Hepatocyte (in vitro differentiated cells): ENCODE data around the gene XYLT1. TPM values are rescaled to one million over a fixed set of nuclear protein-coding genes. Genes with fewer than 3 reads are reported as not detected.

Source experiments
- DNase-seq: peaks from one replicate; pipeline ENCODE4 v3.0.0-alpha.2; 2016; ENCODE audit warnings: low spot score
- H2AFZ ChIP-seq: fragments of 200-600 bp; sonication (generic); 2 replicates; pipeline ENCODE4 v1.6.0; 2016; ENCODE audit warnings: antibody characterized with exemption, mild to moderate bottlenecking
- H3K27ac ChIP-seq: fragments of 200-600 bp; sonication (generic); 2 replicates; pipeline ENCODE4 v1.5.1; 2016; ENCODE audit warnings: mild to moderate bottlenecking
- H3K27me3 ChIP-seq: fragments of 200-600 bp; sonication (generic); 2 replicates; pipeline ENCODE4 v1.6.1; 2016
- H3K36me3 ChIP-seq: fragments of 200-600 bp; sonication (generic); replicated peaks from 2 replicates; pipeline ENCODE4 v1.5.1; 2016; ENCODE audit warnings: low read depth; ENCODE audit not compliant: insufficient read depth
- H3K4me1 ChIP-seq: fragments of 200-600 bp; sonication (generic); 2 replicates; pipeline ENCODE4 v1.5.1; 2016; ENCODE audit warnings: mild to moderate bottlenecking, moderate library complexity; ENCODE audit not compliant: insufficient read depth
- H3K4me2 ChIP-seq: fragments of 200-600 bp; sonication (generic); 2 replicates; pipeline ENCODE4 v1.6.0; 2016
- H3K4me3 ChIP-seq: fragments of 200-600 bp; sonication (generic); 2 replicates; pipeline ENCODE4 v1.5.1; 2016; ENCODE audit warnings: mild to moderate bottlenecking
- H3K79me2 ChIP-seq: fragments of 200-600 bp; sonication (generic); 2 replicates; pipeline ENCODE4 v1.6.0; 2017; ENCODE audit warnings: mild to moderate bottlenecking
- H3K9me2 ChIP-seq: fragments of 200-600 bp; sonication (generic); replicated peaks from 2 replicates; pipeline ENCODE4 v1.6.0; 2017; ENCODE audit warnings: mild to moderate bottlenecking; ENCODE audit not compliant: insufficient read depth
- H3K9me3 ChIP-seq: fragments of 200-600 bp; sonication (generic); 2 replicates; pipeline ENCODE4 v1.5.1; 2016; ENCODE audit warnings: low read depth, mild to moderate bottlenecking
- H4K20me1 ChIP-seq: fragments of 200-600 bp; sonication (generic); 2 replicates; pipeline ENCODE4 v1.6.0; 2016; ENCODE audit warnings: mild to moderate bottlenecking; ENCODE audit not compliant: insufficient read depth, poor library complexity, severe bottlenecking
- EZH2 ChIP-seq: fragments of 200-600 bp; sonication (generic); IDR thresholded peaks from 2 replicates; pipeline ENCODE4 v1.6.1; 2016; ENCODE audit warnings: antibody characterized with exemption, mild to moderate bottlenecking, borderline replicate concordance
- EZH2phosphoT487 ChIP-seq: fragments of 200-600 bp; sonication (generic); IDR thresholded peaks from one replicate; pipeline ENCODE4 v1.6.1; 2018; ENCODE audit warnings: antibody characterized with exemption, mild to moderate bottlenecking, low read depth, moderate library complexity; ENCODE audit not compliant: unreplicated experiment, severe bottlenecking
- WGBS: methylation state at CpG from one replicate; pipeline ENCODE4 v1.1.6; 2016; ENCODE audit warnings: low lambda C conversion rate; ENCODE audit errors: missing lambda C conversion rate; 5-methylcytosine and 5-hydroxymethylcytosine counted together
- polyA plus RNA-seq: library from polyadenylated mRNA; unstranded; fragments of >200 nt; fragmentation: Nextera tagmentation; extraction: Ambion mirVana; gene quantifications from 2 replicates; pipeline ENCODE4 v1.2.1, GENCODE V29; 2016
- total RNA-seq: library from RNA; depleted of rRNA; stranded (reverse); fragments of >200 nt; gene quantifications from 2 replicates; pipeline ENCODE4 v1.2.3, GENCODE V29; 2014
- TF ChIP-seq, protein P1 (sequence below): fragments of 200-600 bp; sonication (generic); IDR thresholded peaks from 2 replicates; pipeline ENCODE4 v1.5.1; 2016; ENCODE audit warnings: antibody characterized with exemption, mild to moderate bottlenecking; ENCODE audit not compliant: poor library complexity

Gene XYLT1
- total and polyA plus RNA-seq, 2 experiments from 2014 or later = 6.9 to 13.7 TPM

DNA sequence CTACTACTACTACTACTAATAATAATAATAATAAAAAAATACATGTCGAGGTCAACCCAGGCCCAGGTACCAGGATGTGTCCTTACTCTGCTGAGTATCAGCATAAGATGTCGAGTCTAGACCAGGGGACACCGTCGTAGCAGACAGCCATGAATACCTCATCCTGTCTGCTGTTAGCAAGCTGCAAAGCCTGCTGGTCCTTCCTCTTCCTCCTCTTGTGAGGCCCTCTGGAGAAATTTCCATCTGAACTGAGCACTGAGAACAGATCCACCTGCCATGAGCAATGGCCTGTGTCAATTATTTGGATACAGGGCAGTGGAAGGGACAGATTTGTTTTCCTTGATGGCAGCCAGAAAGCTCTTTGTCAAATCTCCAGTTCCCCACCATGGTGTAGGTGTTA is 168.5 kb downstream of the XYLT1 start:
- Histone ChIP-seq H4K20me1 (no peaks in the 10 kb centered on the region), H3K4me1 (peaks cover 38% of the 10 kb centered on the region), H3K36me3 (no peaks in the 10 kb centered on the region), H3K27ac (no peak overlapping the region), H3K4me3 (no peak overlapping the region), H3K9me2 (no peaks in the 10 kb centered on the region), H3K9me3 (no peaks in the 10 kb centered on the region), H3K79me2 (peaks cover 2% of the 10 kb centered on the region), H3K27me3 (no peaks in the 10 kb centered on the region), H3K4me2 (no peak overlapping the region), H2AFZ (no peak overlapping the region)
- no peak for TF ChIP-seq EZH2phosphoT487
- no peak for TF ChIP-seq EZH2
- TF ChIP-seq, protein P1, sequence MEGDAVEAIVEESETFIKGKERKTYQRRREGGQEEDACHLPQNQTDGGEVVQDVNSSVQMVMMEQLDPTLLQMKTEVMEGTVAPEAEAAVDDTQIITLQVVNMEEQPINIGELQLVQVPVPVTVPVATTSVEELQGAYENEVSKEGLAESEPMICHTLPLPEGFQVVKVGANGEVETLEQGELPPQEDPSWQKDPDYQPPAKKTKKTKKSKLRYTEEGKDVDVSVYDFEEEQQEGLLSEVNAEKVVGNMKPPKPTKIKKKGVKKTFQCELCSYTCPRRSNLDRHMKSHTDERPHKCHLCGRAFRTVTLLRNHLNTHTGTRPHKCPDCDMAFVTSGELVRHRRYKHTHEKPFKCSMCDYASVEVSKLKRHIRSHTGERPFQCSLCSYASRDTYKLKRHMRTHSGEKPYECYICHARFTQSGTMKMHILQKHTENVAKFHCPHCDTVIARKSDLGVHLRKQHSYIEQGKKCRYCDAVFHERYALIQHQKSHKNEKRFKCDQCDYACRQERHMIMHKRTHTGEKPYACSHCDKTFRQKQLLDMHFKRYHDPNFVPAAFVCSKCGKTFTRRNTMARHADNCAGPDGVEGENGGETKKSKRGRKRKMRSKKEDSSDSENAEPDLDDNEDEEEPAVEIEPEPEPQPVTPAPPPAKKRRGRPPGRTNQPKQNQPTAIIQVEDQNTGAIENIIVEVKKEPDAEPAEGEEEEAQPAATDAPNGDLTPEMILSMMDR = no peak
- no peak for DNase-seq
- whole genome bisulfite sequencing = 89% methylated on average over 4 of the region's 4 CpGs

DNA sequence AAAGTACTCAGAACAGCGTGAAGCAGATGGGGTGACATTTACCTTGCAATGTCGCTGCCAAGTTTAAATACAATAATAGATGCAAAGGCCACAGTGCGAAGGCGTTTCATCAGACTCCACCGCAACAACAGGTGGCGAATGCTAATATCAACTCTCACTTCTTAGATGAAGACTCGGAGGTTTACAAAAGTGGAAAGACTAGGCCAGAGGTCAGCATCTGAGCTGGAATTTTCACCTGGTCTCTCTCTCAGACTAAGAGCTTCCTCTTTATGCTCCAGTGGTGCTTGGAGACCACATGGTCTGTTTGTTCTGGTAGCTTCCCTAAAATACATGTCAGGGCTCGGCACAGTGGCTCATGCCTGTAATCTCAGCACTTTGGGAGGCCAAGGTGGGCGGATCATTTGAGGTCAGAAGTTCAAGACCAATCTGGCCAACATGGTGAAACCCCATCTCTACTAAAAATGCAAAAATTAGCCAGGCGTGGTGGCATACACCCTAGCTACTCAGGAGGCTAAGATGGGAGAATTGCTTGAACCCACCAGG is 169.1 kb downstream of the XYLT1 start:
- H3K4me1 ChIP-seq = peaks cover 40% of the 10 kb centered on the region
- no peak overlapping the region for H3K27ac ChIP-seq
- H3K4me2 ChIP-seq = no peak overlapping the region
- no peaks in the 10 kb centered on the region for H3K9me3 ChIP-seq
- H3K79me2 ChIP-seq = peaks cover 5% of the 10 kb centered on the region
- DNase-seq = no peak
- no peak overlapping the region for H3K4me3 ChIP-seq
- H4K20me1 ChIP-seq = no peaks in the 10 kb centered on the region
- 88% methylated on average over 10 of the region's 10 CpGs for WGBS
- no peak overlapping the region for H2AFZ ChIP-seq
- TF ChIP-seq EZH2phosphoT487 = no peak
- TF ChIP-seq EZH2 = no peak
- TF ChIP-seq, protein P1 = no peak
- H3K36me3 ChIP-seq = no peaks in the 10 kb centered on the region
- no peaks in the 10 kb centered on the region for H3K9me2 ChIP-seq
- no peaks in the 10 kb centered on the region for H3K27me3 ChIP-seq

DNA sequence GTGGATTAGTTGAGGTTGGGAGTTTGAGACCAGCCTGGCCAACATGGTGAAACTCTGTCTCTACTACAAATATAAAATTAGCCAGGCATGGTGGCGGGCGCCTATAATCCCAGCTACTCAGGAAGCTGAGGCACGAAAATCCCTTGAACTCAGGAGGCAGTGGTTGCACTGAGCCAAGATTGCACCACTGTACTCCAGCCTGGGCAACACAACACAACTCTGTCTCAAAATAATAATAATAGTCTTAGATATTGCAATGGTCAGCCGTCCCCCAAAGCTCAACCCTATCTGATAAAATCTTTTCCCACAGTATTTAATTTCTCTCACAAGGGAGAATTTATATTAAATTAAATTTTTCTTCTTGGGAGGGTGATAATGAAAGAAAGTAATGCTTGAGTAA is 169.6 kb downstream of the XYLT1 start:
- Histone ChIP-seq H3K27ac (no peak overlapping the region), H3K4me3 (no peak overlapping the region), H4K20me1 (no peaks in the 10 kb centered on the region), H3K4me2 (no peak overlapping the region), H3K27me3 (no peaks in the 10 kb centered on the region), H3K9me2 (no peaks in the 10 kb centered on the region), H3K4me1 (peaks cover 45% of the 10 kb centered on the region), H2AFZ (no peak overlapping the region), H3K9me3 (no peaks in the 10 kb centered on the region), H3K79me2 (peaks cover 5% of the 10 kb centered on the region), H3K36me3 (no peaks in the 10 kb centered on the region)
- WGBS = 94% methylated on average over 4 of the region's 4 CpGs
- TF ChIP-seq EZH2phosphoT487 = no peak
- TF ChIP-seq, protein P1 = no peak
- no peak for TF ChIP-seq EZH2
- DNase-seq = no peak

DNA sequence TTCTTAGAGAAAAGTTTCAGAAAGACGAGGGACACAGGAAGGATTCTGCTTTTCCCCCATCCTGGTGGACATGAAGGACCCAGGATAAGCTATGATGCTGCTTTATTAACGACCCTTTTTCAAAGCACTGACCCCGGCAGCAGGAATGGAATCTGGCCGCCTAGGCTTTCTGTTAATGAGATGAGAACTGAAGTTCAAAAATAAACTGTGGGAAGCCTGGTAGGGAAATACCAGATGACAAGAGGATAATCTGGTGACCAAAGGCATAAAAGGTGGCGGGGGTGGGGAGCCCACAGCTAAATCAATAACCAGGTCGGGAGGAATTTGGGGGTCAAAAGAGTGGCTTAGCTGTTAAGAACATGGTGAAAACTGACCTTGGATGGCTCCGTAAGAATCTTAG is 171.0 kb downstream of the XYLT1 start:
- H3K9me2 ChIP-seq = no peaks in the 10 kb centered on the region
- H3K4me2 ChIP-seq = no peak overlapping the region
- H2AFZ ChIP-seq = no peak overlapping the region
- no peak overlapping the region for H3K4me3 ChIP-seq
- H3K79me2 ChIP-seq = peaks cover 3% of the 10 kb centered on the region
- DNase-seq = no peak
- H3K27me3 ChIP-seq = no peaks in the 10 kb centered on the region
- H3K4me1 ChIP-seq = peaks cover 31% of the 10 kb centered on the region
- no peak overlapping the region for H3K27ac ChIP-seq
- H3K36me3 ChIP-seq = no peaks in the 10 kb centered on the region
- no peaks in the 10 kb centered on the region for H3K9me3 ChIP-seq
- TF ChIP-seq EZH2phosphoT487 (no peak), EZH2 (no peak)
- TF ChIP-seq, protein P1 = no peak
- 48% methylated on average over 7 of the region's 7 CpGs for WGBS
- H4K20me1 ChIP-seq = no peaks in the 10 kb centered on the region
